IgD-negative memory B cell (primary cell): ENCODE results near the gene PTPN4. TPM values are rescaled to one million over a fixed set of nuclear protein-coding genes. Genes with fewer than 3 reads are reported as not detected.
A peak's percentile ranks its signal among the peaks of the same experiment; 100 is the strongest.

Experiments
- H3K27ac Mint-ChIP-seq, 3 donors: one replicate each; pipeline ENCODE4 v1.8.0; 2020 to 2022; ENCODE audit warnings: mild to moderate bottlenecking in 3 of 3, mixed read lengths in 3 of 3, moderate library complexity in 1 of 3
- H3K27me3 Mint-ChIP-seq: one replicate; pipeline ENCODE4 v1.8.0; 2021; ENCODE audit warnings: mixed read lengths
- H3K36me3 Mint-ChIP-seq: one replicate; pipeline ENCODE4 v1.8.0; 2020; ENCODE audit warnings: mild to moderate bottlenecking, mixed read lengths
- H3K4me1 Mint-ChIP-seq, 3 donors: one replicate each; pipeline ENCODE4 v1.8.0; 2020 to 2022; ENCODE audit warnings: mixed read lengths in 3 of 3, mild to moderate bottlenecking in 1 of 3
- H3K4me3 Mint-ChIP-seq, 4 donors: one replicate each; pipeline ENCODE4 v1.8.0; 2020 to 2022; ENCODE audit warnings: mild to moderate bottlenecking in 4 of 4, mixed read lengths in 4 of 4, moderate library complexity in 3 of 4
- H3K9me3 Mint-ChIP-seq, 3 donors: one replicate each; pipeline ENCODE4 v1.8.0; 2020 to 2021; ENCODE audit warnings: mixed read lengths in 3 of 3, mild to moderate bottlenecking in 1 of 3
- polyA plus RNA-seq: library from polyadenylated mRNA; unstranded; fragments of 300-500 nt; fragmentation: Illumina TruSeq; gene quantifications from one replicate; pipeline ENCODE4 v1.2.3, GENCODE V29; 2021

Gene PTPN4
- polyA plus RNA-seq = 21.4 TPM

- peak within 1 kb of the TSS; percentile 85 to 98 (median 96) for H3K4me3 Mint-ChIP-seq
- no peaks in the 10 kb centered on the region for H3K36me3 Mint-ChIP-seq
- H3K27ac Mint-ChIP-seq = peak within 1 kb of the TSS; percentile 65 to 96 (median 89)
- H3K9me3 Mint-ChIP-seq = no peaks in the 10 kb centered on the region
- no peaks in the 10 kb centered on the region for H3K27me3 Mint-ChIP-seq
- H3K4me1 Mint-ChIP-seq = peaks cover 18 to 31% (median 26%) of the 10 kb centered on the region in 3 donors
Observed at GRCh38 chr2:119759451-119760236, at the start of gene PTPN4. Gene PTPN4 (plus strand): TSS chr2:119759922. CDS start chr2:119809854, 49,932 bp downstream.

- Mint-ChIP-seq H3K4me1 (peaks cover 0 to 2% (median 0%) of the 10 kb centered on the region in 3 donors), H3K4me3 (no peak overlapping the region), H3K36me3 (no peaks in the 10 kb centered on the region), H3K27me3 (peaks cover 9% of the 10 kb centered on the region), H3K9me3 (peaks cover 0 to under 1% (median 0%) of the 10 kb centered on the region in 3 donors), H3K27ac (no peak overlapping the region)
Observed at GRCh38 chr2:119710281-119710680, 49.4 kb upstream of the PTPN4 start.

DNA sequence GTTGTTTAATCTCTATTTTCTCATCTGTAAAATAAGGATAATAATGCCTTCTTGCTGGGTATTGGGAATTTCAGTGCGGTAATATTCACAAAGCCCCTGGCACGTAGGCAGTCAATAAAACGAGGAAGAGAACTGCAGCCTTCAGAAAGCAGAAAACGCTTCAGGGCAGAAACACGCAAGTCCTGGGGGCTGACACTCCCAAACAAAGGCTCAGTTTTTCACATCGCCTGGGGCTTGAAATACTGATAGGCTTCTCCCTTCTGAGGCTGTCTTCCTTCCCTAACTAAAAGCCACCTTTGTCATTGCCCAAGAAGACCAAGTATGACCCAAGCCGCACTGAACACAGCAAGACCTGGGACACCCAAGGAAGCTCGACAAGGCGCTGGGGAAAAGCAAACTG is 48.4 kb upstream of the PTPN4 start:
- Mint-ChIP-seq H3K27me3 (peaks cover 9% of the 10 kb centered on the region), H3K4me1 (peaks cover 0 to 2% (median 0%) of the 10 kb centered on the region in 3 donors), H3K36me3 (peaks cover 2% of the 10 kb centered on the region), H3K27ac (no peak overlapping the region), H3K4me3 (no peak overlapping the region), H3K9me3 (no peaks in the 10 kb centered on the region)

- Mint-ChIP-seq H3K36me3 (peaks cover 2% of the 10 kb centered on the region), H3K4me3 (no peak overlapping the region), H3K27ac (no peak overlapping the region), H3K27me3 (peaks cover 9% of the 10 kb centered on the region), H3K9me3 (no peaks in the 10 kb centered on the region), H3K4me1 (peaks cover 0 to 2% (median 0%) of the 10 kb centered on the region in 3 donors)
Observed at GRCh38 chr2:119712571-119712970, 47.2 kb upstream of the PTPN4 start.

DNA sequence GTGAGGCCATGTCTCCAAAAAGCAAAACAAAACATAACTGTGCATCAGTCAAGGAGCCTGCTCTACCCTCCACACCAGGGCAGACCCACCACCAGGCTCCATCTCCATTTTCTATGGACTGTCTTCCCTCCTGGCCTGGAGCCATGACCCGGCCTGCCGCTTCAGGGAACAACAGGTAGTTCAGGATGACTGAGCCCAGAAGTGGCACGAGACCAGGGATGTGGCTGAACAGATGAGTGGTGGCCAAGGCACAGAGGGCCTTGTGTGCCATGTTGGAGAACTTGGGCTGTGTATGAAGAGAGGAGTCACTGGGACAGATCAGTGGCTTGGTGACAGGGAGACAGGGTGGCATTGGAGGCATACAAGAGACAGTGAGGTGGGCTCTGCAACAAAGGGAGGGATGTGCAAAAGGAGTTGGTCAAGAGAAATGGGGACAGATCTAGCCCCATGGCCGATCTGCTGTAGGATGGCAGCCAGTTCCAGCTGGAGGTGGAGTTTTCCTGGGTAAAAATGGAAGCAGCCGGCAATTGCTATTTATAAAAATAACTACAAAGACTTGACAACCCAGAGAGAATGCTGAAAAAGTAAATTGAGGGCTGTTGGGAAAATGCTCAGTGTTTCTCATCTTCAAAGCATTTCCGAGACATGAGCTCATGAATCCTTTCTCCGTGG is 45.8 kb upstream of the PTPN4 start:
- Mint-ChIP-seq H3K4me3 (no peak overlapping the region), H3K36me3 (peaks cover 3% of the 10 kb centered on the region), H3K4me1 (peaks cover 0 to 2% (median 0%) of the 10 kb centered on the region in 3 donors), H3K9me3 (no peaks in the 10 kb centered on the region), H3K27ac (no peak overlapping the region), H3K27me3 (peaks cover 9% of the 10 kb centered on the region)

GRCh38 chr2:119715409-119716283 is 44.1 kb upstream of the PTPN4 start:
- Mint-ChIP-seq H3K9me3 (no peaks in the 10 kb centered on the region), H3K4me3 (peak overlapping the region in 1 of 4 donors; percentile 57), H3K4me1 (peaks cover 0 to 2% (median 0%) of the 10 kb centered on the region in 3 donors), H3K27ac (no peak overlapping the region), H3K27me3 (peaks cover 9% of the 10 kb centered on the region), H3K36me3 (peaks cover 3% of the 10 kb centered on the region)

DNA sequence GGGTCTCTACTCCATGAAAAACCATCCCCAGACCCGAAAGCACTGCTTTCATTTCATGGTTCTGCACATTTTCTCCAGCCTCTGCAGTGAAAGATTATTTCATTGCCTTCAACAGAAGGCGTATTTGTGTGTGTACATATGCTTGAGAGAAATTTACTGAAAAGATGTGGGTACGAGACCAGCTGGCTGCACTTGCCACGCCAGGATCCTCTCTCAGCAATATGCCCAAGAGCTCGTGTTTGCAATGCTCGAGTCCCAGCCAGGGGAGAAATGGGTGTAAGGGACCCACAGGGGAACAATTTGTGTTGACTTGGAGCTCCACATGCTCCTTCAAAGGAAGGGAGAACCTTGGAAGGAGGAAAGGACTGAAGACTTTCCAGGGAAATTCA is 43.4 kb upstream of the PTPN4 start:
- Mint-ChIP-seq H3K36me3 (peaks cover 3% of the 10 kb centered on the region), H3K4me3 (no peak overlapping the region), H3K27me3 (peaks cover 6% of the 10 kb centered on the region), H3K4me1 (peaks cover 0 to 2% (median 0%) of the 10 kb centered on the region in 3 donors), H3K9me3 (no peaks in the 10 kb centered on the region), H3K27ac (no peak overlapping the region)

- Mint-ChIP-seq H3K4me3 (no peak overlapping the region), H3K27me3 (peaks cover 2% of the 10 kb centered on the region), H3K36me3 (peaks cover 5% of the 10 kb centered on the region), H3K27ac (no peak overlapping the region), H3K9me3 (no peaks in the 10 kb centered on the region), H3K4me1 (peaks cover 0 to 2% (median 0%) of the 10 kb centered on the region in 3 donors)
Observed at GRCh38 chr2:119718501-119719260, 41.0 kb upstream of the PTPN4 start.

DNA sequence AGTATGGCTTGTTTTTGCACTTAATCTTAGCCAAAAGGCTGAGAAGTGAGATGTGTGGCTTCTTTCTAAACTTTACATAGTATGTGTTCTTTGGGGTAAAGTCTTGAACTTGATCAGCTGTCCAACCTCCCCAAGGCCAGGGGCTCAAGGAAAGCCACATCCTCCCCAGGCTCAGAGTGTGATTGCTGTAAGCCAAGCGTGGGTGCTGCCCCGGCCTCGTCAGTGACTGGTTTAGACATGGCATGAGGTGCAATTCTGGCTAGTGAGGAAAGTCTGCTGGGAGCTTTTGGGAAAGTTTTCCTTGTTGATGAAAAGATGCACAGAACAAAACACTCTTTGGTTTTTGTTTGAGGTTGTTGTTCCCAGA is 40.5 kb upstream of the PTPN4 start:
- Mint-ChIP-seq H3K4me3 (no peak overlapping the region), H3K36me3 (peaks cover 5% of the 10 kb centered on the region), H3K4me1 (no peaks in the 10 kb centered on the region), H3K9me3 (no peaks in the 10 kb centered on the region), H3K27ac (no peak overlapping the region), H3K27me3 (no peaks in the 10 kb centered on the region)

GRCh38 chr2:119721043-119721442 is 38.7 kb upstream of the PTPN4 start:
- Mint-ChIP-seq H3K4me3 (no peak overlapping the region), H3K27me3 (no peaks in the 10 kb centered on the region), H3K27ac (peak overlapping the region in 1 of 3 donors; percentile 49), H3K9me3 (no peaks in the 10 kb centered on the region), H3K36me3 (peaks cover 8% of the 10 kb centered on the region), H3K4me1 (no peaks in the 10 kb centered on the region)

DNA sequence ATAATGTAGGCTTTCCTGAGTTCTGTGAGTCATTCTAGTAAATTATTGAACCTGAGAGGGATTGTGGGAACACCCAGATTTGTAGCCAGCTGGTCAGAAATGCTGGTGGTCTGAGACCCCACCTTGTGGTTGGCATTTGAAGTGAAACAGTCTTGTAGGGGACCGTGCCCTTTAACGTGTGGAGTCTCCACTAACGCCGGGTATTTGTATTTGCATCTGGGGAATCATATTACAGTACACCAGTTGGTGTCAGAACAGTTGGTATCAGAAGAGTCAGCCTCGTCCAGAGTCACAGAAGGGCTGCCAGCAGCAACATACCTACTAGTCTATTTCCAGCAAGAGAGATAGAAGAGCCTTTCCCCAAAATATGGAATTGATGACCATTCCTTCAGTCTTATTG is 38.3 kb upstream of the PTPN4 start:
- H3K4me1 Mint-ChIP-seq = no peaks in the 10 kb centered on the region
- no peaks in the 10 kb centered on the region for H3K27me3 Mint-ChIP-seq
- peaks cover 6% of the 10 kb centered on the region for H3K36me3 Mint-ChIP-seq
- H3K4me3 Mint-ChIP-seq = no peak overlapping the region
- H3K27ac Mint-ChIP-seq = no peak overlapping the region
- H3K9me3 Mint-ChIP-seq = no peaks in the 10 kb centered on the region

- H3K4me3 Mint-ChIP-seq = no peak overlapping the region
- no peaks in the 10 kb centered on the region for H3K4me1 Mint-ChIP-seq
- no peaks in the 10 kb centered on the region for H3K27me3 Mint-ChIP-seq
- no peak overlapping the region for H3K27ac Mint-ChIP-seq
- peaks cover 6% of the 10 kb centered on the region for H3K36me3 Mint-ChIP-seq
- H3K9me3 Mint-ChIP-seq = no peaks in the 10 kb centered on the region
Observed at GRCh38 chr2:119721904-119722303, 37.8 kb upstream of the PTPN4 start.

- Mint-ChIP-seq H3K9me3 (no peaks in the 10 kb centered on the region), H3K4me3 (no peak overlapping the region), H3K4me1 (no peaks in the 10 kb centered on the region), H3K36me3 (peaks cover 6% of the 10 kb centered on the region), H3K27ac (no peak overlapping the region), H3K27me3 (no peaks in the 10 kb centered on the region)
Observed at GRCh38 chr2:119723186-119723585, 36.5 kb upstream of the PTPN4 start.

GRCh38 chr2:119723784-119724467 is 35.8 kb upstream of the PTPN4 start:
- Mint-ChIP-seq H3K9me3 (no peaks in the 10 kb centered on the region), H3K4me1 (no peaks in the 10 kb centered on the region), H3K4me3 (no peak overlapping the region), H3K27me3 (peaks cover 3% of the 10 kb centered on the region), H3K27ac (no peak overlapping the region), H3K36me3 (peaks cover 4% of the 10 kb centered on the region)
